ENCODE results near the gene OTOP2. TPM values are rescaled to one million over a fixed set of nuclear protein-coding genes. Genes with fewer than 3 reads are reported as not detected.

Gene OTOP2, protein sequence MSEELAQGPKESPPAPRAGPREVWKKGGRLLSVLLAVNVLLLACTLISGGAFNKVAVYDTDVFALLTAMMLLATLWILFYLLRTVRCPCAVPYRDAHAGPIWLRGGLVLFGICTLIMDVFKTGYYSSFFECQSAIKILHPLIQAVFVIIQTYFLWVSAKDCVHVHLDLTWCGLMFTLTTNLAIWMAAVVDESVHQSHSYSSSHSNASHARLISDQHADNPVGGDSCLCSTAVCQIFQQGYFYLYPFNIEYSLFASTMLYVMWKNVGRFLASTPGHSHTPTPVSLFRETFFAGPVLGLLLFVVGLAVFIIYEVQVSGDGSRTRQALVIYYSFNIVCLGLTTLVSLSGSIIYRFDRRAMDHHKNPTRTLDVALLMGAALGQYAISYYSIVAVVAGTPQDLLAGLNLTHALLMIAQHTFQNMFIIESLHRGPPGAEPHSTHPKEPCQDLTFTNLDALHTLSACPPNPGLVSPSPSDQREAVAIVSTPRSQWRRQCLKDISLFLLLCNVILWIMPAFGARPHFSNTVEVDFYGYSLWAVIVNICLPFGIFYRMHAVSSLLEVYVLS
- total RNA-seq, result not detected in 2 replicates

GRCh38 chr17:74924250-74924948 is at the start of gene OTOP2:
TSS of gene OTOP2 (plus strand) at chr17:74924273. CDS start at chr17:74924633, 360 bp downstream.

DNA sequence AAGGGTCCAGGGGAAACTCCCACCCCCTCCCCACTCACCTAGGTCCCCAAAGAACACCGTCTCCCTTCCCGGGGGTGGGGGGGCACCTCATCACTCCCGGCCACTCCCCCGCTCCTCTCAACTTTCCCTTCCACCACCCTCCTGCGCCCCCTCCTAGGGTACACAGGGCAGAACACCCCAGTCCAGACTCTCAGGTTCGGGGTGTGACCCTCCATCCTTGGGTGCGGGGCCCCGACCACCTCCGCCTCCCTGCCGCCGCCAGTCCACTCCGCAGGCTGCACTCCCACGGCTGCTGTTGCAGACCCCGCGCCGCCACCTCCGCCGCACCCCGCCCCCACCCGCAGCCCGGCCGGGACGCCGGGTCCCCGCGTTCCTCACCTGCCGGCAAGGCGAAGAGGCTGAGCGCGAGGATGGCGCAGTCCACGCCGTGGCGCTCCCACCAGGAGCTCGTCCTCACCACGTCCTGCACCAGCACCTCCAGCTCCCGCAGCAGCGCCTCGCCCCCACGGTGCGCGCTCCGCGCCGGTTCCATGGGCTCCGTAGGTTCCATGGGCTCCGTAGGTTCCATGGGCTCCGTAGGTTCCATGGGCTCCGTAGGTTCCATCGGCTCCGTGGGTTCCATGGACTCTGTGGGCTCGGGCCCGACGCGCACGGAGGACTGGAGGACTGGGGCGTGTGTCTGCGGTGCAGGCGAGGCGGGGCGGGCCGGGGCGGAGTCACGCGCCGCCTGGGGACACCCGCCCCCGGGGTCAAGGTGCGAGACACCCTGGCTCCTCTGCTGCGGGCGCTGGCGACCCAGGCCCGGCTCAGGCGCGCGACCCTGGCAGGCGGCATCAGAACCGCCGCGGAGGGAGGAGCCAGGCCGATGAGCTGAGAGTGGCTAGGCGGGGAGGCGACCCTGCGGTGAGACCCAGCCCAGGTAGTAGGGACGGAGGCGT is 30.8 kb upstream of the OTOP2 start, which contains the start of gene FADS6:
Gene FADS6 (minus strand): TSS at position 660 of the 938 bp plus-strand sequence. CDS start 38 bp downstream, at position 622.

GRCh38 chr17:74922694-74923537 is 1.2 kb upstream of the OTOP2 start, which contains the start of gene USH1G:
TSS of gene USH1G (minus strand) at chr17:74923255. CDS start at chr17:74923073, 182 bp downstream.

DNA sequence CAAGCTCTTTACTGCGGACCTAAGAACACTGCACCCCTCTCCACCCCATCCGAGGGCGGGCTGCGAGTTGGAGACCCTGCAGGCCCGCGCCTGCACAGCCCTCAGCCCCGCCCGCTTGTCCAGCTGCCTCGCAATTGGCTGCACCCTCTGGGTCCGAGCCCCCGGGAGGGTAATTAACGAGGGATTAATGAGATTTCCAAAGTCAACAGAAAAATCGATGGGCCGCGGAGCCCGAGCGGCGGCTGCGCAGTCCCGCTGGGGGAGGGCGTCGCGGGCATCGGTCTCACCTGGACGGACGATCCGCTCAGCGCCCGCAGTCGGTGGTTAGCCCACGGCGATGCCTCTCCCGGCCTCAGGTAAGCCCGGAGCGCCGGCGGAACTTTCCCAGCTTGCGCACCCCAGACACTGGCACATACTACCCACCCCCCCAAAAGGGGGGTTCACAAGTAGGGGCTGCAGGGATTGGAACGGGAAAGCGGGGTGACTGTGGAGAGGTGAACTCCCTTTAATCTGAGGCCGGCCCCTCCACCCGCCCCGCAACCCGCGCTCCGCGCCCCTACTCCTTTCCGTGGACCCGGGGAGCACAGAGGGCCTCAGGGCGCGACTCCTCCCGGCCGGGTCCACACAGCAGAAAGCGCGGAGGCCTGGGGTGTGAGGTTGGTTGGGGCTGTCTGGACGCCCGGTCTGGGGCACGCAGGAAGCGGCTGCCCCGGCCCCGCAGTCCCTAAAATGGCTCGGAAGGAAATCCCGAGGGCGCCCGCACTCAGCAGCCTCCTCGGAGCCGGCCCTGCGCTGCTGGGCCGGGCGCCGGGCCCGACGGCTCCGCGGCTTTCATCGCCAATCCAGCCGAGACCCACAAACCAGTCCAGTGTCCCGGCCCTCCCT is 11.8 kb downstream of the OTOP2 start, which contains the start of gene OTOP3:
Gene OTOP3 (plus strand): TSS at position 314 of the 885 bp plus-strand sequence. CDS start 24 bp downstream, at position 338.

GRCh38 chr17:74972107-74972972 is 48.3 kb downstream of the OTOP2 start, which contains the start of gene HID1:
TSS of gene HID1 (minus strand) at chr17:74972759. CDS start at chr17:74972656, 103 bp downstream.

Other genes with a start within 250 kb of the OTOP2 start
- gene CD300LF, start 211.3 kb upstream of the OTOP2 start, total RNA-seq, result not detected in 2 replicates
- 0.16 and 0.60 TPM in 2 replicates for gene RAB37, start 187.0 kb upstream of the OTOP2 start, total RNA-seq
- 1.9 and 2.5 TPM in 2 replicates for gene NHERF1, start 175.6 kb upstream of the OTOP2 start, total RNA-seq
- 39.1 and 46.7 TPM in 2 replicates for gene NAT9, start 147.9 kb upstream of the OTOP2 start, total RNA-seq
- gene GRIN2C, start 64.4 kb upstream of the OTOP2 start, total RNA-seq, result 0.16 and 0.26 TPM in 2 replicates
- gene FDXR, start 51.3 kb upstream of the OTOP2 start, total RNA-seq, result 62.7 and 67.5 TPM in 2 replicates
- not detected in 2 replicates for gene FADS6, start 30.6 kb upstream of the OTOP2 start, total RNA-seq
- under 0.01 and 0.09 TPM in 2 replicates for gene USH1G, start 1.0 kb upstream of the OTOP2 start, total RNA-seq
- gene OTOP3, start 11.6 kb downstream of the OTOP2 start, total RNA-seq, result not detected in 2 replicates
- 0.16 and 0.52 TPM in 2 replicates for gene HID1, start 48.5 kb downstream of the OTOP2 start, total RNA-seq
- gene CDR2L, start 63.4 kb downstream of the OTOP2 start, total RNA-seq, result 5.5 and 6.4 TPM in 2 replicates
- gene MRPL58, start 88.4 kb downstream of the OTOP2 start, total RNA-seq, result 29.3 and 34.4 TPM in 2 replicates
- 279 and 442 TPM in 2 replicates for gene ATP5PD, start 122.7 kb downstream of the OTOP2 start, total RNA-seq
- 10.6 and 12.8 TPM in 2 replicates for gene KCTD2, start 123.0 kb downstream of the OTOP2 start, total RNA-seq
- 4.7 and 10.6 TPM in 2 replicates for gene SLC16A5, start 163.7 kb downstream of the OTOP2 start, total RNA-seq
- gene ARMC7, start 185.7 kb downstream of the OTOP2 start, total RNA-seq, result 1.7 and 1.8 TPM in 2 replicates
- gene NT5C, start 207.5 kb downstream of the OTOP2 start, total RNA-seq, result 16.4 and 35.6 TPM in 2 replicates
- 24.1 and 39.9 TPM in 2 replicates for gene JPT1, start 230.2 kb downstream of the OTOP2 start, total RNA-seq